ENCODE data around the gene TCF20. TPM values are rescaled to one million over a fixed set of nuclear protein-coding genes. Genes with fewer than 3 reads are reported as not detected.

Gene TCF20
- total and polyA plus RNA-seq, 2 donors (not counting 1 experiment from before 2014, with no cell fraction given): 16.4 to 81.3 TPM

DNA sequence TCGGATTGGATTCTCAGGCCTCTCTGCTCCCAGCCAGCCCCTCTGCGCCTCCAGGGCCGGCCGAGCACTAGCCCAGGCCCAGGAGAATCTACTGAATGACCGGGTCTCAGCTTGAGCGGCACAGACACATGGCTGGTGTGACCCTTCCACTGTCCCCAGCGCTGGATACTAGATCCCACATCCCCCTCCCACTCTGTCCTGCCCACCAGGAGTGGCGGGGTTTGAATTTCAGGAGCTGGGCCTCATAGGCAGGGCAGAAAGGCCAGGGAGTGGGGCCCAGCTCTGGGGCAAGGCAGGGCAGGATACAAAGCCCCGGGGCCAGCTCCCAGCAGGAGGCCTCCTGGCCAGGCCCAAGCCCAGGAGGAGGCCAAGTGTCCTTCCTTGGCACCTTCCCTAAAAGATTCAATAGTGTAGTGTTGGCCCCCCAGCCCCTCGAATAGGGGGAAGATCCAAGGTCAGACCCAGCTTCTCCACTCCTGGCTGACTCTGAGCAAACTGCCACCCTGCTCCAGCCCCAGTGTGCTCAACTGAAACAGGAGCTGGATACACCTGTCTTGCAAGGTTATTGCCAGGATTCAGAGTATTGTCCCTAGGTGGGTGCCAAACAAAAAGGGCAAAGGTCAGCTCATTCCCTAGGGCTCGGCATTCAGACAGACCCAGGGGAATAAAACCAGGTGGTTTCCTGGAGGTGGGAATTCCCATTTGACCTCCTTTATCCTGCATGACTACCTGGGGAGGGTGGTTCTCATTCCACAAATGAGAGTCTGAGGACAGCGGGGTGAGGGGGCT, 22.5 kb upstream of the TCF20 start:
- no peak overlapping the region for H3K4me3 ChIP-seq (ENCODE audit: control extremely low read depth in 1 of 5, extremely low read depth in 1 of 5, insufficient read depth in 1 of 5, low read depth in 2 of 5, low read length in 4 of 5)
- H3K4me1 ChIP-seq (ENCODE audit: control insufficient read depth in 2 of 2, insufficient read depth in 2 of 2, low read length in 2 of 2): peaks cover 26 to 41% of the 10 kb centered on the region in 2 donors
- H3K27ac Mint-ChIP-seq: no peak overlapping the region
- no peak overlapping the region for H3K27ac ChIP-seq (ENCODE audit: low read length in 2 of 2)
- no peaks in the 10 kb centered on the region for H3K27me3 Mint-ChIP-seq
- no peaks in the 10 kb centered on the region for H3K36me3 ChIP-seq (replicated peaks in 1 of 2; ENCODE audit: control extremely low read depth in 1 of 2, control insufficient read depth in 1 of 2, extremely low read depth in 1 of 2, insufficient read depth in 2 of 2, low read length in 1 of 2)
- no peaks in the 10 kb centered on the region for H3K9me3 Mint-ChIP-seq (ENCODE audit: insufficient read depth)
- no peaks in the 10 kb centered on the region for H4K20me1 ChIP-seq (ENCODE audit: control insufficient read depth, insufficient read depth, low read length, poor library complexity, severe bottlenecking)
- no peak overlapping the region for H3K9ac ChIP-seq (ENCODE audit: low read length)
- ATAC-seq (ENCODE audit: low read depth): no peak
- ChIA-PET CTCF (interaction anchor here (0.8 to 1.1 kb wide), 3 partner anchors 139 to 152 kb away, joined by 3 read pairs; no protein-coding TSS in a partner anchor), POLR2A (no interaction called here)
- no peak for TF ChIP-seq EZH2 (IDR thresholded peaks at IDR 0.05; ENCODE audit: borderline replicate concordance, insufficient read depth, low read depth, low read length, poor library complexity, severe bottlenecking)
- TF ChIP-seq, protein P1, sequence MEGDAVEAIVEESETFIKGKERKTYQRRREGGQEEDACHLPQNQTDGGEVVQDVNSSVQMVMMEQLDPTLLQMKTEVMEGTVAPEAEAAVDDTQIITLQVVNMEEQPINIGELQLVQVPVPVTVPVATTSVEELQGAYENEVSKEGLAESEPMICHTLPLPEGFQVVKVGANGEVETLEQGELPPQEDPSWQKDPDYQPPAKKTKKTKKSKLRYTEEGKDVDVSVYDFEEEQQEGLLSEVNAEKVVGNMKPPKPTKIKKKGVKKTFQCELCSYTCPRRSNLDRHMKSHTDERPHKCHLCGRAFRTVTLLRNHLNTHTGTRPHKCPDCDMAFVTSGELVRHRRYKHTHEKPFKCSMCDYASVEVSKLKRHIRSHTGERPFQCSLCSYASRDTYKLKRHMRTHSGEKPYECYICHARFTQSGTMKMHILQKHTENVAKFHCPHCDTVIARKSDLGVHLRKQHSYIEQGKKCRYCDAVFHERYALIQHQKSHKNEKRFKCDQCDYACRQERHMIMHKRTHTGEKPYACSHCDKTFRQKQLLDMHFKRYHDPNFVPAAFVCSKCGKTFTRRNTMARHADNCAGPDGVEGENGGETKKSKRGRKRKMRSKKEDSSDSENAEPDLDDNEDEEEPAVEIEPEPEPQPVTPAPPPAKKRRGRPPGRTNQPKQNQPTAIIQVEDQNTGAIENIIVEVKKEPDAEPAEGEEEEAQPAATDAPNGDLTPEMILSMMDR (IDR thresholded peaks at IDR 0.05): no peak
- no peaks in the 10 kb centered on the region for H3K27me3 ChIP-seq (replicated peaks in 1 of 4; ENCODE audit: control extremely low read depth in 1 of 4, control insufficient read depth in 3 of 4, insufficient read depth in 4 of 4, low read length in 3 of 4)
- H3K4me3 Mint-ChIP-seq: no peak overlapping the region
- H3K79me2 ChIP-seq (ENCODE audit: control insufficient read depth, insufficient read depth, low read length): no peaks in the 10 kb centered on the region
- no peak overlapping the region for H3K4me2 ChIP-seq (replicated peaks; ENCODE audit: low read depth, low read length, poor library complexity, severe bottlenecking)
- H3K4me1 Mint-ChIP-seq: peaks cover 37% of the 10 kb centered on the region
- WGBS (ENCODE audit: insufficient coverage): 91% methylated on average over 12 of the region's 12 CpGs
- no peak for DNase-seq
- no peak overlapping the region for H2AFZ ChIP-seq (ENCODE audit: insufficient read depth, low read depth, low read length, poor library complexity, severe bottlenecking)
- H3K9me3 ChIP-seq (ENCODE audit: control extremely low read depth in 1 of 3, control insufficient read depth in 2 of 3, insufficient read depth in 1 of 3, low read length in 2 of 3): no peaks in the 10 kb centered on the region
- intact Hi-C loops (cut with micrococcal nuclease): no loop called here

DNA sequence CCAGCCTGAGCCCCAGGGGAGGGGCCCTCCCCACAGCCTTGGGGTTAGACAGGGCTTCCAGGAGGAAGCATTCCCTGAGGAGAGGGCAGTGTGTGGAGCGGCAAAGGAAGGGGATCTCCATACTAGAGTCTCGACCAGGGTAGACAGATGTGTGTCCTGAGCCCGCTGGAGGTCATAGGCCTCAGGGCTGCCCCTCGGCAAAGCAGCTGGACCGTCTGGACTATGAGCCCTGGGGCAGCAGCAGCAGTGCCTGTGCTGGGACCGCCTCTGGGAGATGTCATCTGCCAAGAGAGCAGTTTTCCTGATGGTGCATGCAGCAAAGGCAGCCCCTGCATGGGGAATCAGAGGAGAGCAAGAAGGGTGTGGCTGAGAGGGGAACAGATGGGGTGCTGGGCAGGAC, 20.8 kb upstream of the TCF20 start:
- no peaks in the 10 kb centered on the region for H3K27me3 Mint-ChIP-seq
- ATAC-seq (ENCODE audit: low read depth) (no peak), DNase-seq (no peak)
- peaks cover 28% of the 10 kb centered on the region for H3K4me1 Mint-ChIP-seq
- no peaks in the 10 kb centered on the region for H4K20me1 ChIP-seq (ENCODE audit: control insufficient read depth, insufficient read depth, low read length, poor library complexity, severe bottlenecking)
- H3K4me1 ChIP-seq (ENCODE audit: control insufficient read depth in 2 of 2, insufficient read depth in 2 of 2, low read length in 2 of 2): peaks cover 15 to 35% of the 10 kb centered on the region in 2 donors
- H3K4me2 ChIP-seq (replicated peaks; ENCODE audit: low read depth, low read length, poor library complexity, severe bottlenecking): no peak overlapping the region
- no peaks in the 10 kb centered on the region for H3K9me3 ChIP-seq (ENCODE audit: control extremely low read depth in 1 of 3, control insufficient read depth in 2 of 3, insufficient read depth in 1 of 3, low read length in 2 of 3)
- no peak overlapping the region for H3K27ac Mint-ChIP-seq
- H3K27me3 ChIP-seq (replicated peaks in 1 of 4; ENCODE audit: control extremely low read depth in 1 of 4, control insufficient read depth in 3 of 4, insufficient read depth in 4 of 4, low read length in 3 of 4): no peaks in the 10 kb centered on the region
- H3K4me3 Mint-ChIP-seq: no peak overlapping the region
- H3K79me2 ChIP-seq (ENCODE audit: control insufficient read depth, insufficient read depth, low read length): no peaks in the 10 kb centered on the region
- no peak for TF ChIP-seq EZH2 (IDR thresholded peaks at IDR 0.05; ENCODE audit: borderline replicate concordance, insufficient read depth, low read depth, low read length, poor library complexity, severe bottlenecking)
- TF ChIP-seq, protein P1 (IDR thresholded peaks at IDR 0.05): no peak
- no peak overlapping the region for H3K4me3 ChIP-seq (ENCODE audit: control extremely low read depth in 1 of 5, extremely low read depth in 1 of 5, insufficient read depth in 1 of 5, low read depth in 2 of 5, low read length in 4 of 5)
- intact Hi-C loops (cut with micrococcal nuclease): no loop called here
- no peaks in the 10 kb centered on the region for H3K36me3 ChIP-seq (replicated peaks in 1 of 2; ENCODE audit: control extremely low read depth in 1 of 2, control insufficient read depth in 1 of 2, extremely low read depth in 1 of 2, insufficient read depth in 2 of 2, low read length in 1 of 2)
- no peak overlapping the region for H3K9ac ChIP-seq (ENCODE audit: low read length)
- WGBS (ENCODE audit: insufficient coverage): 90% methylated on average over 6 of the region's 6 CpGs
- ChIA-PET POLR2A (no interaction called here), CTCF (interaction anchor here (1.3 kb wide), 1 partner anchor 13 kb away, joined by 3 read pairs; no protein-coding TSS in a partner anchor)
- no peaks in the 10 kb centered on the region for H3K9me3 Mint-ChIP-seq (ENCODE audit: insufficient read depth)
- no peak overlapping the region for H3K27ac ChIP-seq (ENCODE audit: low read length in 2 of 2)
- H2AFZ ChIP-seq (ENCODE audit: insufficient read depth, low read depth, low read length, poor library complexity, severe bottlenecking): no peak overlapping the region

Measured in B cell (primary cell).